Transverse colon (tissue), 4 donors: ENCODE measurements around the gene ASPM. TPM values are rescaled to one million over a fixed set of nuclear protein-coding genes. Genes with fewer than 3 reads are reported as not detected.

ENCODE experiments used
- DNase-seq: peaks from one replicate; pipeline ENCODE4 v3.0.0-alpha.2; 2019
- H3K27ac ChIP-seq, 4 donors: fragments of 200-600 bp; sonication (generic); 2 replicates each; pipeline ENCODE4 v1.5.1; 2016 to 2018; ENCODE audit warnings: inconsistent platforms in 4 of 4
- H3K27me3 ChIP-seq: fragments of 200-600 bp; sonication (generic); 2 replicates; pipeline ENCODE4 v1.5.1; 2017; ENCODE audit warnings: inconsistent platforms
- H3K36me3 ChIP-seq, 4 donors: fragments of 200-600 bp; sonication (generic); 2 replicates each; pipeline ENCODE4 v1.5.1; 2017 to 2019; ENCODE audit warnings: inconsistent platforms in 4 of 4
- H3K4me1 ChIP-seq, 4 donors: fragments of 200-600 bp; sonication (generic); 2 replicates each; pipeline ENCODE4 v1.5.1; 2017 to 2020; ENCODE audit warnings: inconsistent platforms in 4 of 4
- H3K4me3 ChIP-seq, 4 donors: fragments of 200-600 bp; sonication (generic); 1 replicate in 1 of 4; 2 replicates in 3 of 4; pipeline versions ENCODE4 v1.5.1 to v1.6.1; 2017 to 2019; ENCODE audit warnings: inconsistent platforms in 4 of 4
- H3K9me3 ChIP-seq, 2 donors: fragments of 200-600 bp; sonication (generic); 2 replicates each; pipeline ENCODE4 v1.5.1; 2017 to 2019; ENCODE audit warnings: inconsistent platforms in 2 of 2
- EP300 ChIP-seq: sonication (generic); formaldehyde crosslinking; IDR thresholded peaks from one replicate; pipeline ENCODE4 v1.6.1; 2017; ENCODE audit warnings: antibody characterized with exemption, low read depth
- POLR2A ChIP-seq: fragments of 450-650 bp; IDR thresholded peaks from one replicate; pipeline ENCODE4 v1.6.1; 2016; ENCODE audit warnings: antibody characterized with exemption, mild to moderate bottlenecking, moderate library complexity
- POLR2AphosphoS5 ChIP-seq, 3 donors: sonication (generic); formaldehyde crosslinking; IDR thresholded peaks; one replicate each; pipeline ENCODE4 v1.6.1; 2016; ENCODE audit warnings: antibody characterized with exemption in 3 of 3
- WGBS, 2 donors: methylation state at CpG; one replicate each; pipeline ENCODE4 v1.1.5; 2018; ENCODE audit warnings: low coverage in 1 of 2; 5-methylcytosine and 5-hydroxymethylcytosine counted together
- in situ Hi-C, 4 donors: fragments of 200-750 bp; cut with MboI; loops; one replicate each; pipeline versions ENCODE4 v1.15.0 to v1.15.1; 2017; ENCODE audit warnings: low sequenced_read_pairs in 3 of 4, low pct_ligation_motif_present in 1 of 4, low pct_unique_long_range_greater_than_20kb in 1 of 4
- intact Hi-C: fragments of 100-400 bp; cut with DNase I; formaldehyde crosslinking; loops from one replicate; pipeline ENCODE4 v1.15.1; 2023; ENCODE audit warnings: low total_unique reads
- total RNA-seq, 4 donors: library from RNA; depleted of rRNA; stranded (reverse); fragments of >200 nt; gene quantifications; one replicate each; pipeline ENCODE4 v1.1.0, GENCODE V29; 2016
- TF ChIP-seq, protein P1 (sequence below), 5 experiments: fragments of 200-600 bp in 3 of 5; fragments of 450-650 bp in 2 of 5; sonication (generic) in 3 of 5; IDR thresholded peaks; 1 replicate in 2 of 5; 2 replicates in 3 of 5; pipeline ENCODE4 v1.5.1; 2016 to 2017; ENCODE audit warnings: antibody characterized with exemption in 5 of 5, inconsistent platforms in 3 of 5, mild to moderate bottlenecking in 2 of 5, moderate library complexity in 1 of 5

The ASPM gene
- total RNA-seq, 4 donors from 2014 or later: 0.37 to 13.9 (median 2.5) TPM

DNA sequence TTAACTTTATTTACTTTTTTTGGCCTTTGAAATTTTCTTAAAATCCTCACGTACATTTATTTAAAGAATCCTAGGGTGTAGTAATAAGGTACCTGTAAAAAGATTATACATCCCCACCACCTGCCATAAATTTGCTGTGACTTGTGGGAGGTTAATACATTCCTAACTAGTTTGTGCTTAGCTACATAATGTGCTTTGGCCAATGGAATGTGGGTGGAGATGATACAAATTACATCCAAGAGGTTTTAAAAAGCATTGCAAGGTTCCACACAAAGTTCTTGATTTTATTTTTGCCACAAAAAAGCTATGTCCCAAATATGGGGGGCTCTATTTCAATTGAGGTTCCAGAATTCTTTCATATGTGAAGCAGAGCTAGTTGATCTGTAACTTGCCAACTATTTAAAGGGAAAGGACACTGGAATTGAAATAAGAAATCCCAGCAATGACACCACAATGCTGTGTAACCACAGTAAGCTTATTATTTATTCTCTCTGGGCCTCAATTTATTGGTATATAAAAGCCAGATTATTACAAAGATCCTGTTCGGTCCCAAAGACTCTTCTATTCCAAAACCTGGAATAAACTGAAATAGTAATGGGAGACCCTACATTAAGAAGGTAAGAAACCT lies 15.7 kb downstream of the ASPM start:
- intact Hi-C loops: no loop called here
- in situ Hi-C loops: no loop called here
- 87 to 98% methylated on average over 2 of the region's 2 CpGs for WGBS, 2 donors

DNA sequence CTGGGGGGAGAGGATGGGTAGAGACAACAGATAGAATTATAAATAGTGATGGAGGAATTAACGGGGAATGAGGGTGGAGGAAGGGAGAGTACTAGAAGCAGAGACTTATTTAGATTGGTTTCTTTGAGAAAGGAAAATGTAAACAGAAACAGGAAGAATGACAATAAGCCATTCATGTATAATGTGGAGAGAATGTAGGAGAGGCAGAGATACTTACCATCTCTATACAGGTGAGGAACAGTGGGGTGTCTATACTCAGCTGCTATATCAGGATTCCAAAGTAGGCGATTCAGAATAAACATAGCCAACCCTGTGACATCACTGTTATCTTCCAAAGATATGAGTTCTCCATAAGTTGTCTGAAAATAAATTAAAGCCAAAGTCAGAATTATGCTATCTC lies 16.8 kb downstream of the ASPM start:
- WGBS, 2 donors: 88 to 100% methylated on average over 2 of the region's 2 CpGs
- in situ Hi-C loops: no loop called here

More for the DNA sequence above, 15.7 kb downstream of the ASPM start:
- Histone ChIP-seq H3K9me3 (no peaks in the 10 kb centered on the region), H3K4me3 (no peak overlapping the region), H3K27ac (no peak overlapping the region), H3K4me1 (no peaks in the 10 kb centered on the region), H3K27me3 (no peaks in the 10 kb centered on the region), H3K36me3 (no peaks in the 10 kb centered on the region)
- DNase-seq: no peak
- TF ChIP-seq POLR2AphosphoS5 (IDR thresholded peaks at IDR 0.05) (no peak), POLR2A (no peak), EP300 (no peak)
- TF ChIP-seq, protein P1, sequence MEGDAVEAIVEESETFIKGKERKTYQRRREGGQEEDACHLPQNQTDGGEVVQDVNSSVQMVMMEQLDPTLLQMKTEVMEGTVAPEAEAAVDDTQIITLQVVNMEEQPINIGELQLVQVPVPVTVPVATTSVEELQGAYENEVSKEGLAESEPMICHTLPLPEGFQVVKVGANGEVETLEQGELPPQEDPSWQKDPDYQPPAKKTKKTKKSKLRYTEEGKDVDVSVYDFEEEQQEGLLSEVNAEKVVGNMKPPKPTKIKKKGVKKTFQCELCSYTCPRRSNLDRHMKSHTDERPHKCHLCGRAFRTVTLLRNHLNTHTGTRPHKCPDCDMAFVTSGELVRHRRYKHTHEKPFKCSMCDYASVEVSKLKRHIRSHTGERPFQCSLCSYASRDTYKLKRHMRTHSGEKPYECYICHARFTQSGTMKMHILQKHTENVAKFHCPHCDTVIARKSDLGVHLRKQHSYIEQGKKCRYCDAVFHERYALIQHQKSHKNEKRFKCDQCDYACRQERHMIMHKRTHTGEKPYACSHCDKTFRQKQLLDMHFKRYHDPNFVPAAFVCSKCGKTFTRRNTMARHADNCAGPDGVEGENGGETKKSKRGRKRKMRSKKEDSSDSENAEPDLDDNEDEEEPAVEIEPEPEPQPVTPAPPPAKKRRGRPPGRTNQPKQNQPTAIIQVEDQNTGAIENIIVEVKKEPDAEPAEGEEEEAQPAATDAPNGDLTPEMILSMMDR (IDR thresholded peaks at IDR 0.05): no peak

GRCh38 chr1:197127246-197127912 lies 19.1 kb downstream of the ASPM start:
- no peak for DNase-seq
- no peaks in the 10 kb centered on the region for H3K27me3 ChIP-seq
- in situ Hi-C loops (no loop called here), intact Hi-C loops (no loop called here)
- no peaks in the 10 kb centered on the region for H3K36me3 ChIP-seq
- 87 to 93% methylated on average over 2 of the region's 2 CpGs for WGBS, 2 donors
- H3K27ac ChIP-seq: no peak overlapping the region
- H3K9me3 ChIP-seq: no peaks in the 10 kb centered on the region
- no peaks in the 10 kb centered on the region for H3K4me1 ChIP-seq
- no peak overlapping the region for H3K4me3 ChIP-seq
- no peak for TF ChIP-seq POLR2A
- no peak for TF ChIP-seq POLR2AphosphoS5 (IDR thresholded peaks at IDR 0.05)
- TF ChIP-seq, protein P1 (IDR thresholded peaks at IDR 0.05): no peak
- TF ChIP-seq EP300: no peak

More for the DNA sequence above, 16.8 kb downstream of the ASPM start:
- Histone ChIP-seq H3K4me3 (no peak overlapping the region), H3K27me3 (no peaks in the 10 kb centered on the region), H3K9me3 (no peaks in the 10 kb centered on the region), H3K36me3 (no peaks in the 10 kb centered on the region), H3K4me1 (no peaks in the 10 kb centered on the region), H3K27ac (no peak overlapping the region)
- no peak for DNase-seq
- TF ChIP-seq POLR2A: no peak
- intact Hi-C loops: no loop called here

GRCh38 chr1:197126691-197127090 lies 19.8 kb downstream of the ASPM start:
- WGBS, 2 donors: 60 to 75% methylated on average over 3 of the region's 3 CpGs
- DNase-seq: no peak
- in situ Hi-C loops (no loop called here), intact Hi-C loops (no loop called here)
- Histone ChIP-seq H3K27ac (no peak overlapping the region), H3K4me1 (no peaks in the 10 kb centered on the region), H3K4me3 (no peak overlapping the region), H3K9me3 (no peaks in the 10 kb centered on the region), H3K36me3 (no peaks in the 10 kb centered on the region), H3K27me3 (no peaks in the 10 kb centered on the region)
- TF ChIP-seq POLR2A: no peak
- TF ChIP-seq, protein P1 (IDR thresholded peaks at IDR 0.05): no peak
- TF ChIP-seq EP300: no peak
- no peak for TF ChIP-seq POLR2AphosphoS5 (IDR thresholded peaks at IDR 0.05)
